ENCODE measurements around the gene FEZF1.
"Not testable (repeated sequence)": the region's sequence is repeated elsewhere in the genome, so short reads cannot be mapped to it uniquely, and the experiment has no call there.

FEZF1 gene

GRCh38 chr7:122306320-122307227 lies 2.0 kb upstream of the FEZF1 start:
- DNase-seq, result no peak

- DNase-seq, result no peak
Observed at GRCh38 chr7:122305475-122306319, 1.1 kb upstream of the FEZF1 start.

- no peak for DNase-seq
Observed at GRCh38 chr7:122304996-122305421, 459 bp upstream of the FEZF1 start.

GRCh38 chr7:122303531-122304318 lies 825 bp downstream of the FEZF1 start:
- no peak for DNase-seq

GRCh38 chr7:122302761-122303530 lies 1.6 kb downstream of the FEZF1 start:
- DNase-seq, result no peak

- DNase-seq, result no peak
Observed at GRCh38 chr7:122301858-122302760, 2.4 kb downstream of the FEZF1 start.

- no peak for DNase-seq
Observed at GRCh38 chr7:122300956-122301833, 3.4 kb downstream of the FEZF1 start.

- no peak for DNase-seq
Observed at GRCh38 chr7:122300211-122300932, 4.2 kb downstream of the FEZF1 start.

- DNase-seq, result no peak
Observed at GRCh38 chr7:122299624-122300210, 4.8 kb downstream of the FEZF1 start.

- DNase-seq, result no peak
Observed at GRCh38 chr7:122298618-122299017, 5.9 kb downstream of the FEZF1 start.

- peak; percentile 6 for DNase-seq
Observed at GRCh38 chr7:122298131-122298530, 6.4 kb downstream of the FEZF1 start.

GRCh38 chr7:122291189-122291588 lies 13.4 kb downstream of the FEZF1 start:
- DNase-seq, result no peak

- DNase-seq, result no peak
Observed at GRCh38 chr7:122290476-122290875, 14.1 kb downstream of the FEZF1 start.

GRCh38 chr7:122289426-122289825 lies 15.1 kb downstream of the FEZF1 start:
- no peak for DNase-seq

GRCh38 chr7:122284608-122285007 lies 19.9 kb downstream of the FEZF1 start:
- not testable (repeated sequence) for DNase-seq

- DNase-seq, result no peak
Observed at GRCh38 chr7:122273117-122273516, 31.4 kb downstream of the FEZF1 start.

GRCh38 chr7:122269241-122269640 lies 35.3 kb downstream of the FEZF1 start:
- no peak for DNase-seq

GRCh38 chr7:122268101-122268500 lies 36.4 kb downstream of the FEZF1 start:
- no peak for DNase-seq

- DNase-seq, result no peak
Observed at GRCh38 chr7:122262246-122262645, 42.3 kb downstream of the FEZF1 start.

All from OCI-M1 (cell line).